Lower lobe of right lung (tissue), 2 donors: ENCODE results near the gene EFTUD2. TPM values are rescaled to one million over a fixed set of nuclear protein-coding genes. Genes with fewer than 3 reads are reported as not detected.

Experiments
- ATAC-seq, 2 donors: fragments of 200-7000 bp; cut with Tn5 transposase; one replicate each; pipeline ENCODE4 v1.9.1; 2020 to 2022; ENCODE audit warnings: mild to moderate bottlenecking in 2 of 2, moderate library complexity in 2 of 2
- DNase-seq: peaks from one replicate; pipeline ENCODE4 v3.0.0-alpha.2; 2020
- H3K27ac ChIP-seq: fragments of 200-600 bp; one replicate; pipeline ENCODE4 v1.8.0; 2022
- H3K27me3 ChIP-seq: fragments of 200-600 bp; one replicate; pipeline ENCODE4 v1.8.0; 2022; ENCODE audit warnings: low read depth
- H3K36me3 ChIP-seq: fragments of 200-600 bp; one replicate; pipeline ENCODE4 v1.8.0; 2022; ENCODE audit warnings: mild to moderate bottlenecking
- H3K4me1 ChIP-seq: fragments of 200-600 bp; one replicate; pipeline ENCODE4 v1.8.0; 2022
- H3K4me3 ChIP-seq: fragments of 200-600 bp; one replicate; pipeline ENCODE4 v1.8.0; 2022; ENCODE audit warnings: mild to moderate bottlenecking
- H3K9me3 ChIP-seq: fragments of 200-600 bp; one replicate; pipeline ENCODE4 v1.8.0; 2022
- intact Hi-C: fragments of 100-400 bp; cut with DNase I; formaldehyde crosslinking; loops from one replicate; pipeline ENCODE4 v1.11.0; 2022
- total RNA-seq: library from RNA; stranded (reverse); fragmentation: NEBNext Ultra II Directional; extraction: Animal tissue kit (Norgen Biotek cat#: 25700); gene quantifications from one replicate; pipeline ENCODE4 v1.2.1, GENCODE V29; 2021
- TF ChIP-seq, protein P1 (sequence below): fragments of 200-600 bp; IDR thresholded peaks from one replicate; pipeline ENCODE4 v1.8.0; 2022; ENCODE audit warnings: antibody characterized with exemption, mild to moderate bottlenecking
- donor health status: DM: no; HTN: yes; CAD: no; lungs with severe emphysema.

Gene EFTUD2
- total RNA-seq, 1 donor from 2014 or later: 108 TPM

- DNase-seq: no peak
- Histone ChIP-seq H3K9me3 (no peaks in the 10 kb centered on the region), H3K4me3 (no peak overlapping the region), H3K27me3 (peaks cover 9% of the 10 kb centered on the region), H3K4me1 (no peaks in the 10 kb centered on the region), H3K27ac (no peak overlapping the region), H3K36me3 (no peaks in the 10 kb centered on the region)
- TF ChIP-seq, protein P1, sequence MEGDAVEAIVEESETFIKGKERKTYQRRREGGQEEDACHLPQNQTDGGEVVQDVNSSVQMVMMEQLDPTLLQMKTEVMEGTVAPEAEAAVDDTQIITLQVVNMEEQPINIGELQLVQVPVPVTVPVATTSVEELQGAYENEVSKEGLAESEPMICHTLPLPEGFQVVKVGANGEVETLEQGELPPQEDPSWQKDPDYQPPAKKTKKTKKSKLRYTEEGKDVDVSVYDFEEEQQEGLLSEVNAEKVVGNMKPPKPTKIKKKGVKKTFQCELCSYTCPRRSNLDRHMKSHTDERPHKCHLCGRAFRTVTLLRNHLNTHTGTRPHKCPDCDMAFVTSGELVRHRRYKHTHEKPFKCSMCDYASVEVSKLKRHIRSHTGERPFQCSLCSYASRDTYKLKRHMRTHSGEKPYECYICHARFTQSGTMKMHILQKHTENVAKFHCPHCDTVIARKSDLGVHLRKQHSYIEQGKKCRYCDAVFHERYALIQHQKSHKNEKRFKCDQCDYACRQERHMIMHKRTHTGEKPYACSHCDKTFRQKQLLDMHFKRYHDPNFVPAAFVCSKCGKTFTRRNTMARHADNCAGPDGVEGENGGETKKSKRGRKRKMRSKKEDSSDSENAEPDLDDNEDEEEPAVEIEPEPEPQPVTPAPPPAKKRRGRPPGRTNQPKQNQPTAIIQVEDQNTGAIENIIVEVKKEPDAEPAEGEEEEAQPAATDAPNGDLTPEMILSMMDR: no peak
- intact Hi-C loops: no loop called here
- no peak for ATAC-seq
Observed at GRCh38 chr17:44840936-44841335, 58.3 kb downstream of the EFTUD2 start.

- Histone ChIP-seq H3K4me1 (no peaks in the 10 kb centered on the region), H3K4me3 (no peak overlapping the region), H3K36me3 (no peaks in the 10 kb centered on the region), H3K27me3 (peaks cover 9% of the 10 kb centered on the region), H3K27ac (no peak overlapping the region), H3K9me3 (no peaks in the 10 kb centered on the region)
- intact Hi-C loops: no loop called here
- DNase-seq (no peak), ATAC-seq (no peak)
- TF ChIP-seq, protein P1: no peak
Observed at GRCh38 chr17:44840274-44840673, 59.0 kb downstream of the EFTUD2 start.

DNA sequence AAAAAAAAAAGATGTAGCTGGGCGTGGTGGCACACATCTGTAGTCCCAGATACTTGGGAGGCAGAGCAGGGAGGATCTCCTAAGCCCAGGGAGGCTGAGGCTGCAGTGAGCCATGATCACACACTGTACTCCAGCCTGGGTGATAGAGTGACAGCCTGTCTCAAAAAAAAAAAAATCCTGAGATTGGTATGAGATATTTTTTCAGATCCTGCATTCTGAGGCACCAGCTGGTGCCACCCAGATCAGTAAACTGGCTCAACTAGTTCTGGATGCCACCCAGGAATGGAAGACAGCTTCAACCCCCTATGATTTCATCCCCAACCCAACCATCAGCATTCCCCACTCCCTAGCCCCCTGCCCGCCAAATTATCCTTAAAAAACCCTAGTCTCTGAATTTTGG, 62.0 kb downstream of the EFTUD2 start:
- Histone ChIP-seq H3K4me1 (no peaks in the 10 kb centered on the region), H3K36me3 (no peaks in the 10 kb centered on the region), H3K27me3 (peaks cover 21% of the 10 kb centered on the region), H3K4me3 (no peak overlapping the region), H3K9me3 (no peaks in the 10 kb centered on the region), H3K27ac (no peak overlapping the region)
- TF ChIP-seq, protein P1: no peak
- ATAC-seq: no peak
- intact Hi-C loops: no loop called here
- no peak for DNase-seq

- Histone ChIP-seq H3K4me1 (peaks cover 13% of the 10 kb centered on the region), H3K4me3 (no peak overlapping the region), H3K27me3 (peaks cover 57% of the 10 kb centered on the region), H3K9me3 (no peaks in the 10 kb centered on the region), H3K27ac (no peak overlapping the region), H3K36me3 (no peaks in the 10 kb centered on the region)
- TF ChIP-seq, protein P1: no peak
- intact Hi-C loops: no loop called here
- DNase-seq (no peak), ATAC-seq (no peak)
Observed at GRCh38 chr17:44832805-44833204, 66.4 kb downstream of the EFTUD2 start.

GRCh38 chr17:44831371-44831770, 67.9 kb downstream of the EFTUD2 start:
- TF ChIP-seq, protein P1: no peak
- Histone ChIP-seq H3K27me3 (peaks cover 71% of the 10 kb centered on the region), H3K36me3 (no peaks in the 10 kb centered on the region), H3K4me3 (no peak overlapping the region), H3K4me1 (peaks cover 13% of the 10 kb centered on the region), H3K9me3 (no peaks in the 10 kb centered on the region), H3K27ac (no peak overlapping the region)
- intact Hi-C loops: no loop called here
- DNase-seq (no peak), ATAC-seq (no peak)
